Loucy (cell line): Measurements from ENCODE around the gene COG2.

Experiments used
- CTCF ChIP-seq: fragments of 200-600 bp; sonication (generic); conservative IDR thresholded peaks from 2 replicates; pipeline ENCODE4 v1.5.1; 2014; ENCODE audit warnings: mild to moderate bottlenecking, antibody characterized with exemption, low read length
- EZH2phosphoT487 ChIP-seq: fragments of 200-600 bp; IDR thresholded peaks from 2 replicates; pipeline ENCODE4 v1.6.1; 2018; ENCODE audit warnings: antibody characterized with exemption, mild to moderate bottlenecking, moderate library complexity, borderline replicate concordance

- no peak for TF ChIP-seq CTCF
- no peak for TF ChIP-seq EZH2phosphoT487
These were observed 71.9 kb downstream of the COG2 start, which contains the start of gene AGT for GRCh38 chr1:230713915-230714764.
